Effector memory CD4-positive, alpha-beta T cell (primary cell): ENCODE measurements around the gene VASP.

ENCODE experiments used
- DNase-seq, 3 donors: peaks; one replicate each; pipeline ENCODE4 v3.0.0-alpha.2; 2020
- H3K27ac ChIP-seq: 2 replicates; pipeline ENCODE4 v1.7.0; 2013; ENCODE audit warnings: mild to moderate bottlenecking, low read length, moderate library complexity; ENCODE audit not compliant: insufficient read depth, poor library complexity, severe bottlenecking
- H3K27me3 ChIP-seq: replicated peaks from 2 replicates; pipeline ENCODE4 v1.7.0; 2013; ENCODE audit warnings: mild to moderate bottlenecking, low read length; ENCODE audit not compliant: insufficient read depth, control insufficient read depth, poor library complexity, severe bottlenecking
- H3K36me3 ChIP-seq: 2 replicates; pipeline ENCODE4 v1.7.0; 2013; ENCODE audit warnings: mild to moderate bottlenecking, low read length, moderate library complexity; ENCODE audit not compliant: control insufficient read depth, insufficient read depth
- H3K4me1 ChIP-seq: 2 replicates; pipeline ENCODE4 v1.7.0; 2013; ENCODE audit warnings: low read length, mild to moderate bottlenecking; ENCODE audit not compliant: control insufficient read depth, insufficient read depth, poor library complexity, severe bottlenecking
- H3K4me3 ChIP-seq: 2 replicates; pipeline ENCODE4 v1.7.0; 2013; ENCODE audit warnings: low read length, low read depth, mild to moderate bottlenecking; ENCODE audit not compliant: insufficient read depth, poor library complexity, severe bottlenecking
- H3K9me3 ChIP-seq: 2 replicates; pipeline ENCODE4 v1.7.0; 2013; ENCODE audit warnings: mild to moderate bottlenecking, low read length, moderate library complexity; ENCODE audit not compliant: control insufficient read depth

VASP gene

DNA sequence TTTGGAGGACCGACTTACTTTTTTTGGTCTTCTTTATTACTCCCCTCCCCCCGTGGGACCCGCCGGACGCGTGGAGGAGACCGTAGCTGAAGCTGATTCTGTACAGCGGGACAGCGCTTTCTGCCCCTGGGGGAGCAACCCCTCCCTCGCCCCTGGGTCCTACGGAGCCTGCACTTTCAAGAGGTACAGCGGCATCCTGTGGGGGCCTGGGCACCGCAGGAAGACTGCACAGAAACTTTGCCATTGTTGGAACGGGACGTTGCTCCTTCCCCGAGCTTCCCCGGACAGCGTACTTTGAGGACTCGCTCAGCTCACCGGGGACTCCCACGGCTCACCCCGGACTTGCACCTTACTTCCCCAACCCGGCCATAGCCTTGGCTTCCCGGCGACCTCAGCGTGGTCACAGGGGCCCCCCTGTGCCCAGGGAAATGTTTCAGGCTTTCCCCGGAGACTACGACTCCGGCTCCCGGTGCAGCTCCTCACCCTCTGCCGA lies 39.1 kb upstream of the VASP start:
- DNase-seq, result peak in 1 of 3 donors; percentile 52
- Histone ChIP-seq H3K36me3 (peaks cover 8% of the 10 kb centered on the region), H3K4me1 (peaks cover 14% of the 10 kb centered on the region), H3K4me3 (peak overlapping the region; percentile 91), H3K27ac (peak overlapping the region; percentile 99), H3K27me3 (no peaks in the 10 kb centered on the region), H3K9me3 (no peaks in the 10 kb centered on the region)

DNA sequence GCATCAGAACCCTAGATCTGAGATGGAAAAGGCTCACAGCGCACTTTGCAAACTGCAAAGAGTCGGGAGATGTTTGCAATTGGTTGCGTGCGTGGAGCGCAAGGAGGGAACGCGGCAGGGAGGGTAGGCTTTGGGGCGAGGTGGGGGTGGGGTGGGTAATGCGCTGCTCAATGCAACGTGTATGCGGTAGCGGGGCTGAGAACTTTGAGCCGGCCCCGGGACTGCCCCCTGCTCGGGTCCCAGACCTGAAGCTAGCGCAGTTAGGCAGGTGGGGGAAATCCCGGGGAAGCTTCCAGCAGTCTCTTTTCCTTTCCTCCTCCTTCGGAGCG lies 38.5 kb upstream of the VASP start:
- Histone ChIP-seq H3K4me3 (peak overlapping the region; percentile 91), H3K27ac (peak overlapping the region; percentile 99)
- DNase-seq, result peak in 1 of 3 donors; percentile 48

DNA sequence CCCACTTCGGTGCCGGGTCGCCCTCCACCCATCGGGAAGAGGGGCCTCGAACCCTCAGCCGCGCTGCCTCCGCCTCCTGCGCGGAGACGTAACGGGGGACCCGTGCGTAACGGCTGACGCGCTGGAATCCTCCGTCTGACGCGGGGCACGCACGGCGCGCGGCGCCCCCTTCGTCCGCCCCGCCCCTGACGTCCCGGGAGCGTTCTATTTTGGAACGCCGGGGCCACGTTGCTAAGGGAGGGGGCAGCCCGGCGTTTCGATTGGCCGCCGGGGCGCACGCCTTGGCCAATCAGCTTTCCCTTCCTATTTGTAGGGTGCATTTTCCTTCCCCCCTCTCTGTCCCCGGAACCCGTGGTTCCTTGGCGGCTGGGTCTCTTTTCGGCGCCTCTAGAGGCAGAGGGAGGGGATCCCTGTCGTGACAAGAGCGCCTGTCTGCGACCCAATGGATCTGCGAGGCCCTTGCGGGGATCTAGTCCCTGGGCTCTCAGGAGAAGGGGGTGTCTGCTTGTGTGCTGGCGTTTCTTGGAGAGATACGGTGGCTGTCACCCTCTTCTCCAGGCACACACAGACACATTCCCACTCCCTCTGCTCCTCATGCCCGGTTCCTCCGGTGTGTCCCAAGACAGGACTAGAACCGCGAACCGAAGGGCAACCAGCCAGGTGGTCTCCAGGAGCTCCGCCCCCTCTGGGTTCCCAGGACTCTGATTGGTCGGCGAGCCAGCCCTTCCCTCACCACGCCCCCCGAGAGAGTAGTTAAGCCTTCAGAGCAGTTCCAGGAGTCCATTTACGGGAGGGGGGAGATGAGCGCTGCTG lies 37.9 kb upstream of the VASP start:
- Histone ChIP-seq H3K27me3 (no peaks in the 10 kb centered on the region), H3K9me3 (no peaks in the 10 kb centered on the region), H3K36me3 (peaks cover 8% of the 10 kb centered on the region), H3K27ac (peak overlapping the region; percentile 99), H3K4me3 (peak overlapping the region; percentile 91), H3K4me1 (peaks cover 14% of the 10 kb centered on the region)
- DNase-seq, result peak; percentile 62 to 78 (median 77)

More for the DNA sequence above, 38.5 kb upstream of the VASP start:
- Histone ChIP-seq H3K27me3 (no peaks in the 10 kb centered on the region), H3K4me1 (peaks cover 14% of the 10 kb centered on the region), H3K9me3 (no peaks in the 10 kb centered on the region), H3K36me3 (peaks cover 8% of the 10 kb centered on the region)

DNA sequence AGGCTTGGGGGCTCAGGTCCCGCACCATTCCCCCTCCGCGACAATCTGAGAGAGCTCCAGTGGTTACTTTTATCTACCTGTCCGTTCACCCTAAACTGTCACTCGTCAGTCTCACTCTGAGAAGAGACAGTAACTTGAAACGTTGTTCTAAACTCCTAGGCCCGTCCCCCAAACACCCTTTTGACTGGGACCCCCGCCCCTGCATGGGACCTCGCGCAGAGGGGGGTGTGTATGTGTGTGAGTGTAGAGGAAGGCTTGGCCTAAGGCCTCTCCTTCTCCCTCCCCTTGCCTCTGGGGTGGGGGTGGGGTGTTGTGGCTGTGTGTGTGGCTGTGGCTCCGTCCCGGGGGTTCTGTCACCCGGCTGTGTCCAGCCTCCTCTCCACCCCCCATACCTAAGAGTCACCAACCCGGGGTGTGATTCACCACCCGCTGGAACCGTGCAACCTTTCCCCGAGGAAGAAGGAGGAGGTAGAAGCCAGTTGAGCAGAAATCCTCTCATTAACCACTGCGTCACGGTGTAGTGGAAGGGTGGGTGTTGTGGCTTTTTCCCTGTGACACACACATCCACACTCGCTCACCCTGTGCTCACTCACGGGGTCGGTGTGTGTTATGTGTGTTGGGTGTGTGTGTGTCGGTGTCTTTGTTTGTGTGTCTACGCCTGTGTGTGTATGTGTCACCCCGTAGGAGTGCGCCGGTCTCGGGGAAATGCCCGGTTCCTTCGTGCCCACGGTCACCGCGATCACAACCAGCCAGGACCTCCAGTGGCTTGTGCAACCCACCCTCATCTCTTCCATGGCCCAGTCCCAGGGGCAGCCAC lies 37.1 kb upstream of the VASP start:
- peak; percentile 45 to 55 (median 55) for DNase-seq
- no peaks in the 10 kb centered on the region for H3K27me3 ChIP-seq
- H3K36me3 ChIP-seq, result peaks cover 8% of the 10 kb centered on the region
- peak overlapping the region; percentile 99 for H3K27ac ChIP-seq
- peaks cover 14% of the 10 kb centered on the region for H3K4me1 ChIP-seq
- H3K4me3 ChIP-seq, result peak overlapping the region; percentile 91
- no peaks in the 10 kb centered on the region for H3K9me3 ChIP-seq

DNA sequence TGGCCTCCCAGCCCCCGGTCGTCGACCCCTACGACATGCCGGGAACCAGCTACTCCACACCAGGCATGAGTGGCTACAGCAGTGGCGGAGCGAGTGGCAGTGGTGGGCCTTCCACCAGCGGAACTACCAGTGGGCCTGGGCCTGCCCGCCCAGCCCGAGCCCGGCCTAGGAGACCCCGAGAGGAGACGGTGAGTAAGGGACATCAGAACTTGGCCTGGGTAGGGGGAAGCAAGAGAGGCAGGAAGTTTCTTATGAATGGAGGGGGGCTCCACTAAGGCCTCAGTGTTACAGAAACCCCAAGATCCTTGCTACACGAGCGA lies 36.6 kb upstream of the VASP start:
- Histone ChIP-seq H3K4me3 (peak overlapping the region; percentile 91), H3K4me1 (peaks cover 14% of the 10 kb centered on the region), H3K27ac (no peak overlapping the region), H3K9me3 (no peaks in the 10 kb centered on the region), H3K27me3 (no peaks in the 10 kb centered on the region), H3K36me3 (peaks cover 8% of the 10 kb centered on the region)
- no peak for DNase-seq

DNA sequence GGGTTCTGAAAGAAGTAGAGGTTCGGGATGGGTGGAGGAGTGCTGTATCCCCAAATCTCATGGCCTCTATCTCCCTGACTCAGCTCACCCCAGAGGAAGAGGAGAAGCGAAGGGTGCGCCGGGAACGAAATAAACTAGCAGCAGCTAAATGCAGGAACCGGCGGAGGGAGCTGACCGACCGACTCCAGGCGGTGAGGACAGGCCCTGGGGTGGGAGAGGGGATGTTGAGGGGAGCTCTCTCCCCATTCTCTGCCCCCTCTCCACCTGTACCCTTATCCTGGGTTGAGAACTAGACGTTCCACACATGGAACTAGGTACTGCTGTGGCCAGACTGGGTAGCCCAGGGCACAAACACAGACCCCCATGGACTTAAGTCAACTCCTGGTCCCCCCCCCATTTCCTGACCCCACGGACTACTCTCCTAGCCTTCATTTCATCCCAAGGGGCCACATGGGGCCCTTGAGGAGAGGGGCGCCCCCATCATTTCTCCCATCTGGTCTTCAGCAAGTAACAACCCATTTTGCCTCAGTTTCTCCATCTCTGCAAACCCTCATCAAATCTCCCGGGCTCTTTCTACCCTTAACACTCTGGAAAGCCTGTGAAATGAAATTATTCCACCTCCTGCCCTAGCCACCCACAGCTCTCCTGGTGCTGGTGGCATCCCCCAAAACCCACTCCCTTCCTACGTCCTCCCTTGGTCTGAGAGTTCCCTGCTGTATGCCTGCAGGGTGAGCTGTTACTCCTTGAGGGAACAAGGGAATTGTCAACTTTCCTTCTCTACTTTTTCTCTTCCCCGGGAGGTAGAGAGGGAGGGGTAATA lies 36.0 kb upstream of the VASP start:
- H3K4me3 ChIP-seq, result no peak overlapping the region
- H3K4me1 ChIP-seq, result peaks cover 14% of the 10 kb centered on the region
- peak in 2 of 3 donors; percentile 46 to 50 for DNase-seq
- peaks cover 8% of the 10 kb centered on the region for H3K36me3 ChIP-seq
- no peaks in the 10 kb centered on the region for H3K9me3 ChIP-seq
- H3K27ac ChIP-seq, result no peak overlapping the region
- H3K27me3 ChIP-seq, result no peaks in the 10 kb centered on the region

DNA sequence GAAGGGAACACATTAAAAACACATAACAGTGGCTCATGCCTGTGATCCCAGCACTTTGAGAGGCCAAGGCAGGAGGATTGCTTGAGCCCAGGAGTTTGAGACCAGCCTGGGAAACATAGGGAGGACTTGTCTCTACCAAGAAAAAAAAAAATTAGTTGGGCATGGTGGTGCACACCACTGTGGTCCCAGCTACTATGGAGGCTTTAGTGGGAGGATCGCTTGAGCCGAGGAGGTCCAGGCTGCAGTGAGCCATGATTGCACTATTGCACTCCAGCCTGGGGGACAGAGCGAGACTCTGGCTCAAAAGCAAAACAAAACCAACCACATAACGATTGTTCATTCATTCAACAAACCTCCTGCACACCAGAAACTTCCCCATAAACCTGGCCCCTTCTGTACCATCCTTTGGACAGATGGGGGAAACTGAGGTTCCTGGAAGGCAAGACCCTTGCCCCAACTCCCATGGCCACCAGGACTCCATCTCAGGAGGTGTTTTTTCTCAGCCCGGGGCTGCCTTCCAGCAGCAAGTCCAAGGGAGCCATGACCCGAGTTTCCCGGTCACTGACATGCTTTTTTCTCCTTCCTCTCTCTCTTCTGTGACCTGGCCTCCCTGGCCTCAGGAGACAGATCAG lies 35.2 kb upstream of the VASP start:
- H3K4me3 ChIP-seq, result no peak overlapping the region

DNA sequence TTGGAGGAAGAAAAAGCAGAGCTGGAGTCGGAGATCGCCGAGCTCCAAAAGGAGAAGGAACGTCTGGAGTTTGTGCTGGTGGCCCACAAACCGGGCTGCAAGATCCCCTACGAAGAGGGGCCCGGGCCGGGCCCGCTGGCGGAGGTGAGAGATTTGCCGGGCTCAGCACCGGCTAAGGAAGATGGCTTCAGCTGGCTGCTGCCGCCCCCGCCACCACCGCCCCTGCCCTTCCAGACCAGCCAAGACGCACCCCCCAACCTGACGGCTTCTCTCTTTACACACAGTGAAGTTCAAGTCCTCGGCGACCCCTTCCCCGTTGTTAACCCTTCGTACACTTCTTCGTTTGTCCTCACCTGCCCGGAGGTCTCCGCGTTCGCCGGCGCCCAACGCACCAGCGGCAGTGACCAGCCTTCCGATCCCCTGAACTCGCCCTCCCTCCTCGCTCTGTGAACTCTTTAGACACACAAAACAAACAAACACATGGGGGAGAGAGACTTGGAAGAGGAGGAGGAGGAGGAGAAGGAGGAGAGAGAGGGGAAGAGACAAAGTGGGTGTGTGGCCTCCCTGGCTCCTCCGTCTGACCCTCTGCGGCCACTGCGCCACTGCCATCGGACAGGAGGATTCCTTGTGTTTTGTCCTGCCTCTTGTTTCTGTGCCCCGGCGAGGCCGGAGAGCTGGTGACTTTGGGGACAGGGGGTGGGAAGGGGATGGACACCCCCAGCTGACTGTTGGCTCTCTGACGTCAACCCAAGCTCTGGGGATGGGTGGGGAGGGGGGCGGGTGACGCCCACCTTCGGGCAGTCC lies 34.5 kb upstream of the VASP start:
- Histone ChIP-seq H3K27me3 (no peaks in the 10 kb centered on the region), H3K9me3 (no peaks in the 10 kb centered on the region), H3K4me3 (no peak overlapping the region), H3K36me3 (peaks cover 8% of the 10 kb centered on the region), H3K27ac (no peak overlapping the region), H3K4me1 (peaks cover 11% of the 10 kb centered on the region)
- DNase-seq, result peak; percentile 39 to 80 (median 74)

More for the DNA sequence above, 35.2 kb upstream of the VASP start:
- Histone ChIP-seq H3K27ac (no peak overlapping the region), H3K9me3 (no peaks in the 10 kb centered on the region), H3K36me3 (peaks cover 8% of the 10 kb centered on the region), H3K4me1 (peaks cover 12% of the 10 kb centered on the region), H3K27me3 (no peaks in the 10 kb centered on the region)
- peak in 1 of 3 donors; percentile 43 for DNase-seq

DNA sequence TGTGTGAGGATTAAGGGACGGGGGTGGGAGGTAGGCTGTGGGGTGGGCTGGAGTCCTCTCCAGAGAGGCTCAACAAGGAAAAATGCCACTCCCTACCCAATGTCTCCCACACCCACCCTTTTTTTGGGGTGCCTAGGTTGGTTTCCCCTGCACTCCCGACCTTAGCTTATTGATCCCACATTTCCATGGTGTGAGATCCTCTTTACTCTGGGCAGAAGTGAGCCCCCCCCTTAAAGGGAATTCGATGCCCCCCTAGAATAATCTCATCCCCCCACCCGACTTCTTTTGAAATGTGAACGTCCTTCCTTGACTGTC lies 34.0 kb upstream of the VASP start:
- no peak overlapping the region for H3K27ac ChIP-seq
- peaks cover 8% of the 10 kb centered on the region for H3K36me3 ChIP-seq
- H3K27me3 ChIP-seq, result no peaks in the 10 kb centered on the region
- no peak overlapping the region for H3K4me3 ChIP-seq
- peak in 1 of 3 donors; percentile 64 for DNase-seq
- H3K4me1 ChIP-seq, result peaks cover 16% of the 10 kb centered on the region
- H3K9me3 ChIP-seq, result no peaks in the 10 kb centered on the region
